Measurements from ENCODE around the gene MVP.
"Not testable (repeated sequence)": the region's sequence is repeated elsewhere in the genome, so short reads cannot be mapped to it uniquely, and the experiment has no call there.

MVP gene

DNA sequence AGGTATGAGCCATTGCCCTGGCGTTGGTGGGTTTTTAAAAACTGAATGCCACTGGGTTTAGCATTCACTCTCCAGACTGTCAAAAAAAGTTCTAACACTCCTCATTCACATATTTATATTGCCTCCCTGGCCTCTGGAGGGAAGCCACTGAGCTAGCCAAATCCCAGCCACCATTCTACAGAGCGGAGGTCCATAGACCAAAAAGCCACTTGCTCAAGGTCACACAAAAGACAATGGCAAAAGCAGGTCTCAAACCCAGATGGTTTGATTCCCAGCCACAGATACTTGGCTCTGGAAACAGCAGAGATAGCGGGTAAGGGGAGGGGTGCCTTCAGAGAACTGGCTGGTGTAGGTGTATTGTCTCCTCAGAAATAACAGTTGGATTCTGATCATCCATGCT, 60.8 kb downstream of the MVP start:
- H3K27ac ChIP-seq (ENCODE audit: low read depth, low read length), result no peak overlapping the region
- H3K9ac ChIP-seq (ENCODE audit: low read length), result no peak overlapping the region
- no peak overlapping the region for H3K4me3 ChIP-seq (ENCODE audit: low read depth, low read length)
- H3K36me3 ChIP-seq (ENCODE audit: control insufficient read depth, insufficient read depth, low read length), result peaks cover 32% of the 10 kb centered on the region
- peaks cover 10% of the 10 kb centered on the region for H3K4me1 ChIP-seq (ENCODE audit: control insufficient read depth, insufficient read depth, low read length)
- no peaks in the 10 kb centered on the region for H3K9me3 ChIP-seq (ENCODE audit: control insufficient read depth, insufficient read depth, low read depth, low read length)
- H3K27me3 ChIP-seq (ENCODE audit: control insufficient read depth, insufficient read depth, low read length), result peaks cover 4% of the 10 kb centered on the region

DNA sequence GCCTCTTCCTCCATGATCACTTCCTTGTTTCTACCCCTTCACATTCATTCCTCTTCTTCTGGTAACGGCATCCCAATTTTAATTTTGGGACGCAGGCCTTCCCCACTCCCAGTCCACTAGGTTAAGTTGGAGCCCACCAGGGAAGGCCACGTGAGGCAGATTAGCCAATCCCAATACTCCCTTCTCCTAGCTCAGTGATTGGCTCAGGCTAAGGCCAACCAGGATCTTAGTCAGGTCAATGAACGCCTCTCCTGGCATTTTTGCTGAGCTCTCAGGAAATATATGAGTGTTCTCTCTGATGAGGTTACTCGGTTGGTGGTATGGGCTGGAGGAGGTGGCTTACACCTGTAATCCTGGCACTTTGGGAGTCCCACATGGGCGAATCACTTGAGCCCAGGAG, 63.7 kb downstream of the MVP start:
- H3K27me3 ChIP-seq (ENCODE audit: control insufficient read depth, insufficient read depth, low read length), result no peaks in the 10 kb centered on the region
- H3K27ac ChIP-seq (ENCODE audit: low read depth, low read length), result no peak overlapping the region
- no peak overlapping the region for H3K4me3 ChIP-seq (ENCODE audit: low read depth, low read length)
- H3K36me3 ChIP-seq (ENCODE audit: control insufficient read depth, insufficient read depth, low read length), result peaks cover 32% of the 10 kb centered on the region
- H3K4me1 ChIP-seq (ENCODE audit: control insufficient read depth, insufficient read depth, low read length), result no peaks in the 10 kb centered on the region
- H3K9me3 ChIP-seq (ENCODE audit: control insufficient read depth, insufficient read depth, low read depth, low read length), result no peaks in the 10 kb centered on the region
- H3K9ac ChIP-seq (ENCODE audit: low read length), result no peak overlapping the region

DNA sequence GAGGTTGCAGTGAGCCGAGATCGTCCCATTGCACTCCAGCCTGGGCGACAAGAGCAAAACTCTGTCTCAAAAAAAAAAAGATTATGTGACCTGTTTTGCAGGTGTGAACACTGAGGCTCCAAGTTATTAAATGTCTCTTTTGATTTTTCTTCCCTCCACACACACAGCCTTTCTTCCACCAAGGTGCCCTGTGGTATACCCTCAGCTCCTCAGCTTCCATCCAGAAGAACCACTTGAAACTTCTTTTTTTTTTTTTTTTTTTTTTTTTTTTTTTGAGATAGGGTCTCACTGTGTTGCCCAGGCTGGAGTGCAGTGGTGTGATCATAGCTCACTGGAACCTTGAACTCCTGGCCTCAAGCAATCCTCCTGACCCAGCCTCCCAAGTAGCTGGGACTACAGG, 69.1 kb downstream of the MVP start:
- H3K4me3 ChIP-seq (ENCODE audit: low read depth, low read length); H3K9ac ChIP-seq (ENCODE audit: low read length); H3K9me3 ChIP-seq (ENCODE audit: control insufficient read depth, insufficient read depth, low read depth, low read length); H3K4me1 ChIP-seq (ENCODE audit: control insufficient read depth, insufficient read depth, low read length); H3K27me3 ChIP-seq (ENCODE audit: control insufficient read depth, insufficient read depth, low read length); H3K27ac ChIP-seq (ENCODE audit: low read depth, low read length): not testable (repeated sequence)
- H3K36me3 ChIP-seq (ENCODE audit: control insufficient read depth, insufficient read depth, low read length), result peaks cover 15% of the 10 kb centered on the region; the same call in 1 of the 2 replicates

DNA sequence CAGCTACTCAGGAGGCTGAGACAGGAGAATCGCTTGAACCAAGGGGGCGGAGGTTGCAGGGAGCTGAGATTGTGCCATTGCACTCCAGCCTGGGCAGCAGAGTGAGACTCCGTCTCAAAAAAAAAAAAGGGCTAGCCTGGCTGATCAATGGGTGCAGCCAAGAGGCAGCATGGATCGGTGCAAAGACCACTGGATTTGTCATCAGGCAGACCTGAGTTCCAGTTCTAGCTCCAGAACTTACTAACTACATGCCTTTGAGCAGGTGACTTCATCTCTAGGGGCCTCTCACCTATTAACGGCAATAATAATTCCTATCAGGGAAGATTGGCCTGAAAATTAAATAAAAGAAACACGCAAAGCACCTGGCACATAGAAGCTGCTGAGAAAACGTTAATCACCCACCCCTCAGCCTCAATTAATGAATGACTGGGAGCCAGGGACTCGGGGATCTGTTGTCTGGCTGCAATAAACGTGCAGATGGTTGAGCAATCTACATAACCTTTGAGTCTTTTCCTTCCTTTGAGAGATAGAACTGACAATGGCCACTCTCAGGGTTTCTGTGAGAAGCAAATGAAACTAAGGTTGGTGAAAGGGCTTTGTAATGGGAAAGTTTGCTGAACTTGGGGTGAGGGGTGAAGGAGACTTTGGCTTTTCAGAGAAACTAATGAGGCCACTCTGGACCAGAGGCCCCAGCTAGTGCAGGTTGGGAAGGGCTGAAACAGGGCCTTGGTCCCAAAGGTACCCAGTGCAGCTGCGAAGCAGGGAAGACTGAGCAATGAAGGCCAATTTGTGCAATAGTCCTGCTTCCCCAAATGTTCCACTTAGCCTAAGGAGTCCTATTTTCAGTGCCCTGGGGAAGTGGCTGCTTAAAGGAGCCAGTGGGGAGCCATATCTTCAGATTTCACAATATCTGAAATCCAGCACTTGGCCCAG, 71.5 kb downstream of the MVP start:
- Histone ChIP-seq H3K9me3 (ENCODE audit: control insufficient read depth, insufficient read depth, low read depth, low read length) (no peaks in the 10 kb centered on the region), H3K4me3 (ENCODE audit: low read depth, low read length) (no peak overlapping the region), H3K4me1 (ENCODE audit: control insufficient read depth, insufficient read depth, low read length) (no peaks in the 10 kb centered on the region), H3K27me3 (ENCODE audit: control insufficient read depth, insufficient read depth, low read length) (no peaks in the 10 kb centered on the region), H3K27ac (ENCODE audit: low read depth, low read length) (no peak overlapping the region), H3K36me3 (ENCODE audit: control insufficient read depth, insufficient read depth, low read length) (peaks cover 11% of the 10 kb centered on the region; the same call in 1 of the 2 replicates), H3K9ac (ENCODE audit: low read length) (no peak overlapping the region)

DNA sequence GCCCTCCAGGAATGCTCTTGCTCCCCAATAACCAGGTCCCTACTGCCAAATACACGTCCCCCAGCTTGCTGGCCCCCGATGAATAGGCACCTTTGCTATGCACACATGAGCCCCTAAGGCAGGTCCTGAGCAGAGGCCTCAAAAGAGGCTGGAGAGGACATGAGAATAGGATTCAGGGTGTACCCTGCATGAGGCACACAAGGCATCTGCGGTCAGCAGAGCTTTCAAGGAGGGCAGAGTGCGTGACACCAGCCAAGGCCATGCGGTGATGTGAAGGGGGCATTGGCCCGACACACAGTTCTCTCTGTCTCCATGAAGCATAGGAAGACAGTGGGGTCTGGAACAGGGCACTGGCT, 72.2 kb downstream of the MVP start:
- no peaks in the 10 kb centered on the region for H3K4me1 ChIP-seq (ENCODE audit: control insufficient read depth, insufficient read depth, low read length)
- H3K4me3 ChIP-seq (ENCODE audit: low read depth, low read length), result no peak overlapping the region
- peaks cover 11% of the 10 kb centered on the region; the same call in 1 of the 2 replicates for H3K36me3 ChIP-seq (ENCODE audit: control insufficient read depth, insufficient read depth, low read length)
- H3K9me3 ChIP-seq (ENCODE audit: control insufficient read depth, insufficient read depth, low read depth, low read length), result no peaks in the 10 kb centered on the region
- H3K27ac ChIP-seq (ENCODE audit: low read depth, low read length), result no peak overlapping the region
- no peak overlapping the region for H3K9ac ChIP-seq (ENCODE audit: low read length)
- no peaks in the 10 kb centered on the region for H3K27me3 ChIP-seq (ENCODE audit: control insufficient read depth, insufficient read depth, low read length)

DNA sequence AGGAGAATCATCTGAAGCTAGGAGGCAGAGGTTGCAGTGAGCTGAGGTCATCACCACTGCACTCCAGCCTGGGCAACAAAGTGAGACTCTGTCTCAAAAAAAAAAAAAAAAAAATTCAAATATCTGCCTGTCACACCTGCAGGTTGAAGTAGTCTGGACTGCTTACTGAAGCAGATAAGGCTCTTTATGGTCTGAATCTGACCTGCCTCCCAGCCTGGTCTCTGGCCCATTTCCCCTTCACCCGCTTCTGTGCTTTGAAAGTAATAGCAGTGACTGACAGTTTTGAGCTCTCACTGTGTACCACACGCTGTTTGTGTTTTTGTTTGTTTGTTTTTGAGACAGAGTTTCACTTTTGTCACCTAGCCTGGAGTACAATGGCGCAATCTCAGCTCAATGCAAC, 73.3 kb downstream of the MVP start:
- no peak overlapping the region for H3K9ac ChIP-seq (ENCODE audit: low read length)
- H3K27ac ChIP-seq (ENCODE audit: low read depth, low read length), result no peak overlapping the region
- no peaks in the 10 kb centered on the region for H3K27me3 ChIP-seq (ENCODE audit: control insufficient read depth, insufficient read depth, low read length)
- no peak overlapping the region for H3K4me3 ChIP-seq (ENCODE audit: low read depth, low read length)
- no peaks in the 10 kb centered on the region for H3K9me3 ChIP-seq (ENCODE audit: control insufficient read depth, insufficient read depth, low read depth, low read length)
- peaks cover 11% of the 10 kb centered on the region; the same call in 1 of the 2 replicates for H3K36me3 ChIP-seq (ENCODE audit: control insufficient read depth, insufficient read depth, low read length)
- H3K4me1 ChIP-seq (ENCODE audit: control insufficient read depth, insufficient read depth, low read length), result peaks cover 5% of the 10 kb centered on the region

GRCh38 chr16:29894352-29894751, 74.1 kb downstream of the MVP start:
- no peak overlapping the region for H3K9ac ChIP-seq (ENCODE audit: low read length)
- H3K4me3 ChIP-seq (ENCODE audit: low read depth, low read length), result no peak overlapping the region

DNA sequence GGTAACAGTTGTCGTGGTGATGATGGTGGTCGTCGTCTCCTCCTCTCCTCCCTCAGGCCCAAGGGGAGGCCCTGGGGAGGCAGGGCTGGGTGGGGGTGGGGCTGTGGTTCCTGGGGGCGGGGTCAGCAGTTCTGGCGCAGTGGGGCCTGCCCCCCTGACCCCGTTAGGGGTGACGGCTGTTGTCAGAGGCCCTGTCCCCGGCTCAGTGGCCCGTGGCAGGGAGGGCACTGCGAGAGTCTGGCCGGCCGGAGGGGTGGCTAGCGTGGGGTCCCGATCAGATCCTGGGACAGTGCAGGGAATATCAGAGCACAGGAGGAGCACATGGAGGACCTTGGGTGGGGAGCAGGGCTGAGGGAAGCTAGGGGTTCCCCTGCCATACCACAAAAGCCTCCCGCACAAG, 76.6 kb downstream of the MVP start:
- Histone ChIP-seq H3K4me3 (ENCODE audit: low read depth, low read length) (no peak overlapping the region), H3K27ac (ENCODE audit: low read depth, low read length) (no peak overlapping the region), H3K4me1 (ENCODE audit: control insufficient read depth, insufficient read depth, low read length) (peaks cover 13% of the 10 kb centered on the region)

More at GRCh38 chr16:29894352-29894751, 74.1 kb downstream of the MVP start:
- Histone ChIP-seq H3K9me3 (ENCODE audit: control insufficient read depth, insufficient read depth, low read depth, low read length) (no peaks in the 10 kb centered on the region), H3K4me1 (ENCODE audit: control insufficient read depth, insufficient read depth, low read length) (peaks cover 5% of the 10 kb centered on the region), H3K36me3 (ENCODE audit: control insufficient read depth, insufficient read depth, low read length) (peaks cover 11% of the 10 kb centered on the region; the same call in 1 of the 2 replicates), H3K27ac (ENCODE audit: low read depth, low read length) (no peak overlapping the region), H3K27me3 (ENCODE audit: control insufficient read depth, insufficient read depth, low read length) (no peaks in the 10 kb centered on the region)

GRCh38 chr16:29897333-29897732, 77.1 kb downstream of the MVP start:
- H3K4me3 ChIP-seq (ENCODE audit: low read depth, low read length), result no peak overlapping the region
- no peak overlapping the region for H3K9ac ChIP-seq (ENCODE audit: low read length)
- no peaks in the 10 kb centered on the region for H3K9me3 ChIP-seq (ENCODE audit: control insufficient read depth, insufficient read depth, low read depth, low read length)
- H3K4me1 ChIP-seq (ENCODE audit: control insufficient read depth, insufficient read depth, low read length), result peaks cover 15% of the 10 kb centered on the region
- H3K27ac ChIP-seq (ENCODE audit: low read depth, low read length), result no peak overlapping the region
- H3K36me3 ChIP-seq (ENCODE audit: control insufficient read depth, insufficient read depth, low read length), result peaks cover 10% of the 10 kb centered on the region; the same call in 1 of the 2 replicates
- no peaks in the 10 kb centered on the region for H3K27me3 ChIP-seq (ENCODE audit: control insufficient read depth, insufficient read depth, low read length)

More for the DNA sequence above, 76.6 kb downstream of the MVP start:
- no peaks in the 10 kb centered on the region for H3K9me3 ChIP-seq (ENCODE audit: control insufficient read depth, insufficient read depth, low read depth, low read length)
- H3K36me3 ChIP-seq (ENCODE audit: control insufficient read depth, insufficient read depth, low read length), result peaks cover 11% of the 10 kb centered on the region; the same call in 1 of the 2 replicates
- no peak overlapping the region for H3K9ac ChIP-seq (ENCODE audit: low read length)
- no peaks in the 10 kb centered on the region for H3K27me3 ChIP-seq (ENCODE audit: control insufficient read depth, insufficient read depth, low read length)

All from HUES6 (cell line).